Mammary epithelial cell (primary cell): ENCODE data around the gene TMPRSS2.
A peak's percentile ranks its signal among the peaks of the same experiment; 100 is the strongest.

Experiments used
- CTCF ChIP-seq, 2 donors: IDR thresholded peaks in 1 of 2; conservative IDR thresholded peaks in 1 of 2; 2 replicates each; pipeline ENCODE4 v1.5.1; 2011 to 2012; ENCODE audit warnings: inconsistent platforms in 2 of 2, low read length in 2 of 2, mild to moderate bottlenecking in 2 of 2, control low read depth in 1 of 2, low read depth in 1 of 2; ENCODE audit not compliant: insufficient read depth in 1 of 2; ENCODE audit errors: extremely low read depth in 1 of 2
- EZH2 ChIP-seq: IDR thresholded peaks from 2 replicates; pipeline ENCODE4 v1.6.1; 2012; ENCODE audit warnings: low read length, inconsistent platforms, borderline replicate concordance

GRCh38 chr21:41460578-41461527 is 47.1 kb downstream of the TMPRSS2 start:
- peak; percentile 79 to 94 for TF ChIP-seq CTCF (conservative IDR thresholded peaks at IDR 0.05 in 1 of 2, IDR thresholded peaks at IDR 0.05 in 1 of 2; ENCODE audit: extremely low read depth in 1 of 2, insufficient read depth in 1 of 2, low read depth in 1 of 2, low read length in 2 of 2)
- TF ChIP-seq EZH2: no peak
